Endodermal cell (in vitro differentiated cells): Measurements from ENCODE around the gene CEP85. TPM values are rescaled to one million over a fixed set of nuclear protein-coding genes. Genes with fewer than 3 reads are reported as not detected.

ENCODE experiments used
- DNase-seq: peaks from one replicate; pipeline ENCODE4 v3.0.0-alpha.2; 2017
- H3K27ac ChIP-seq: 2 replicates; pipeline ENCODE4 v1.5.1; 2013; ENCODE audit warnings: mild to moderate bottlenecking, low read depth, low read length, moderate library complexity
- H3K27me3 ChIP-seq: 2 replicates; pipeline ENCODE4 v1.6.1; 2013; ENCODE audit warnings: mild to moderate bottlenecking, low read length, moderate library complexity; ENCODE audit not compliant: insufficient read depth, control insufficient read depth, poor library complexity, severe bottlenecking
- H3K36me3 ChIP-seq: 2 replicates; pipeline ENCODE4 v1.7.0; 2013; ENCODE audit warnings: mild to moderate bottlenecking, low read length, moderate library complexity; ENCODE audit not compliant: control insufficient read depth, insufficient read depth
- H3K4me1 ChIP-seq: one replicate; pipeline ENCODE4 v1.7.0; 2013; ENCODE audit warnings: low read length; ENCODE audit not compliant: control insufficient read depth, insufficient read depth
- H3K4me3 ChIP-seq: 2 replicates; pipeline ENCODE4 v1.5.1; 2013; ENCODE audit warnings: mild to moderate bottlenecking, low read length, moderate library complexity
- H3K9ac ChIP-seq: 2 replicates; pipeline ENCODE4 v1.6.1; 2013; ENCODE audit warnings: mild to moderate bottlenecking, low read length, moderate library complexity; ENCODE audit not compliant: poor library complexity, severe bottlenecking; ENCODE audit errors: extremely low read depth
- H3K9me3 ChIP-seq: 2 replicates; pipeline ENCODE4 v1.6.1; 2013; ENCODE audit warnings: mild to moderate bottlenecking, low read length, moderate library complexity; ENCODE audit not compliant: control insufficient read depth
- H3K27ac Mint-ChIP-seq: 2 replicates; pipeline ENCODE4 v1.8.0; 2020; ENCODE audit warnings: mixed read lengths
- H3K27me3 Mint-ChIP-seq: 2 replicates; pipeline ENCODE4 v1.8.0; 2021; ENCODE audit warnings: mild to moderate bottlenecking, mixed read lengths; ENCODE audit not compliant: insufficient read depth
- H3K36me3 Mint-ChIP-seq: 2 replicates; pipeline ENCODE4 v1.8.0; 2020; ENCODE audit warnings: low read depth, mixed read lengths
- H3K4me1 Mint-ChIP-seq: 2 replicates; pipeline ENCODE4 v1.8.0; 2020; ENCODE audit warnings: mixed read lengths
- H3K4me3 Mint-ChIP-seq: 2 replicates; pipeline ENCODE4 v1.8.0; 2020; ENCODE audit warnings: mild to moderate bottlenecking, moderate library complexity, mixed read lengths
- H3K9me3 Mint-ChIP-seq: 2 replicates; pipeline ENCODE4 v1.8.0; 2020; ENCODE audit warnings: mild to moderate bottlenecking, mixed read lengths
- WGBS, 2 experiments: methylation state at CpG; one replicate each; pipeline versions ENCODE4 v1.1.5 to v1.1.7; 2013; ENCODE audit warnings: missing lambda C conversion rate in 2 of 2, mixed read lengths in 1 of 2; ENCODE audit not compliant: insufficient coverage in 1 of 2, insufficient read length in 1 of 2; 5-methylcytosine and 5-hydroxymethylcytosine counted together
- total RNA-seq, 2 donors: library from RNA; stranded (reverse); fragmentation: NEBNext Ultra II Directional in 1 of 2; extraction: Animal tissue kit (Norgen Biotek cat#: 25700) in 1 of 2; gene quantifications; 2 replicates in 1 of 2; 3 replicates in 1 of 2; pipeline ENCODE4 v1.2.1, GENCODE V29; 2021
- TF ChIP-seq, protein P1 (sequence below): fragments of 200-600 bp; sonication (generic); conservative IDR thresholded peaks from 2 replicates; pipeline ENCODE4 v1.5.0; 2021; ENCODE audit warnings: antibody characterized with exemption, mild to moderate bottlenecking

CEP85 gene
- total RNA-seq, 2 donors from 2014 or later, result 25.6 to 43.6 TPM

DNA sequence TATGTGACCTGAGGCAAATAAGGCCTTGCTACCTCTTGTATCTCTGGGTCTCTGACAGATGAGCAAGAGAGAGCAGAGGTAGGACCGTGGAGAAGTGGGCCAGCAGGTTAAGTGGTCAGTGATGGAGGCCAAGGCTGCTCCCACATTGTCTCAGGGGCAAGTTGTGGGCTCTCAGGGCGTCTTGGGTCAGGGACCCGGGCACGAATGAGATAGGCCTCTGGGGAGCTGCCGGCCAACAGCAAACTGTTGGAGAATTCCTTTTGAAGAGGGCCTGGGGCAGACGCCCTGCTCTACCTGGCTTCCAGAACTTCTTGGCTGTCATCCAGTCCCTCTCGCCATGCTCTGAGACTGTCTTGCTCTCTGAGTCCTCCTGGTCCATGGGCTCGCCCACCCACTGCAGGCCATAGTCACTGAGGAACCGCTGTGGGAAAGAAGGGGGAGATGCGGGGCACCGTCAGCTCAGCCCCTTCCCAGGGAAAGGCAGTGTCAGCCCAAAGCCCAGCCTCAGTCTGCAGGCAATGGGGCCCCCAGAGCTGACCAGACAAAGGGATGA is 60.0 kb downstream of the CEP85 start:
- H3K27me3 ChIP-seq, result no peaks in the 10 kb centered on the region
- no peaks in the 10 kb centered on the region for H3K27me3 Mint-ChIP-seq
- no peaks in the 10 kb centered on the region for H3K36me3 ChIP-seq
- no peak overlapping the region for H3K4me3 ChIP-seq
- H3K4me1 Mint-ChIP-seq, result peaks cover 14% of the 10 kb centered on the region
- H3K4me3 Mint-ChIP-seq, result no peak overlapping the region
- H3K27ac Mint-ChIP-seq, result no peak overlapping the region
- TF ChIP-seq, protein P1, sequence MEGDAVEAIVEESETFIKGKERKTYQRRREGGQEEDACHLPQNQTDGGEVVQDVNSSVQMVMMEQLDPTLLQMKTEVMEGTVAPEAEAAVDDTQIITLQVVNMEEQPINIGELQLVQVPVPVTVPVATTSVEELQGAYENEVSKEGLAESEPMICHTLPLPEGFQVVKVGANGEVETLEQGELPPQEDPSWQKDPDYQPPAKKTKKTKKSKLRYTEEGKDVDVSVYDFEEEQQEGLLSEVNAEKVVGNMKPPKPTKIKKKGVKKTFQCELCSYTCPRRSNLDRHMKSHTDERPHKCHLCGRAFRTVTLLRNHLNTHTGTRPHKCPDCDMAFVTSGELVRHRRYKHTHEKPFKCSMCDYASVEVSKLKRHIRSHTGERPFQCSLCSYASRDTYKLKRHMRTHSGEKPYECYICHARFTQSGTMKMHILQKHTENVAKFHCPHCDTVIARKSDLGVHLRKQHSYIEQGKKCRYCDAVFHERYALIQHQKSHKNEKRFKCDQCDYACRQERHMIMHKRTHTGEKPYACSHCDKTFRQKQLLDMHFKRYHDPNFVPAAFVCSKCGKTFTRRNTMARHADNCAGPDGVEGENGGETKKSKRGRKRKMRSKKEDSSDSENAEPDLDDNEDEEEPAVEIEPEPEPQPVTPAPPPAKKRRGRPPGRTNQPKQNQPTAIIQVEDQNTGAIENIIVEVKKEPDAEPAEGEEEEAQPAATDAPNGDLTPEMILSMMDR, result no peak
- no peaks in the 10 kb centered on the region for H3K9me3 ChIP-seq
- H3K27ac ChIP-seq, result no peak overlapping the region
- no peaks in the 10 kb centered on the region for H3K4me1 ChIP-seq
- no peak for DNase-seq
- H3K9ac ChIP-seq, result no peak overlapping the region
- no peaks in the 10 kb centered on the region for H3K9me3 Mint-ChIP-seq
- peaks cover 8% of the 10 kb centered on the region for H3K36me3 Mint-ChIP-seq
- 85 to 95% methylated on average over 8 to 11 of the region's 11 CpGs for WGBS, 2 experiments

DNA sequence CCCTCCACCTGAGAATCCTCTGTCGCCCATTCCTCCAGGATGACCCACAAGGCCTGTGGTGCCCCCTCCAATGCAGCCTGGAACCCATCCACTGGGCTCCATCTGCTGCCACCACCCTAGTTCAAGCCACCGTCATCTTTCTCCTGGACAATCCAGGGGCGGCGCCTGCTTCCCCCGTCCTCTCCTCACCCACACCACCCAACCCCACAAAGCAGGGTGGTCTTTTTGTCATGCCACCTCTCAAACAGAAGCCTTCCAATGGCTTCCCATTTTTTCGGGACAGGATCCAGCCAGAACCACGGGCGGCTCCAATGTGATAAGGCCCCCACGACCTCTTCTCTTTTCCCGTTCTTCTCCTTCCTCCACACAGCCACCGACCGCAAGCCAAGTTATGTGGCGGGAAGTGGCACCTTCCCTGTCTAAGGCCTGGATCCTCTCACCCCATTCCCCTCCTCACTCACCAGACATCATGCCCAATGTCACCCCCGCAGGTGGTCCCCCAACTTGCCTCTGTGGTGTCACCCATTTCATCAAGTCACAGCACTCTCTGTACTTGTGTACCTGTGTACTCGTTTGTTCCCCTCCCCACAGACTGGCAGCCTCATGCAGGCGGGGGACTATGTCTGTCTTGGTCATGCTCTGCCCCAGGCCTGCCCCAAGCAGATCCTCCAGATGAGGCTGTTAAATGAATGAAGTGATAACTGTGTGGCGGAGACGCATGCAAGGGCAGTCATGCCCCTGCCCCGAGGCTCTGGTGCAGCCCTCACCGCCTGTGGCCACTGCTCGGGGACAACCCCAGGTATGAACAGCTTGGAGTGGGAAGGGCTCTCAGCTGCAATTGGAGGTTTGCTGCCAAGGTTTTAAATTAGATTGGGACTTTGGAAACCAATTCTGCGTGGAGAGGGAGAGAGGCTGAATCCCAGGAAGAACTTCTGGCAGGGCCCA is 61.5 kb downstream of the CEP85 start:
- H3K4me3 ChIP-seq, result no peak overlapping the region
- H3K27me3 ChIP-seq, result no peaks in the 10 kb centered on the region
- no peak overlapping the region for H3K27ac ChIP-seq
- 87 to 94% methylated on average over 14 to 22 of the region's 22 CpGs for WGBS, 2 experiments
- no peak for DNase-seq
- TF ChIP-seq, protein P1, result no peak
- peaks cover 8% of the 10 kb centered on the region for H3K36me3 Mint-ChIP-seq
- H3K27ac Mint-ChIP-seq, result no peak overlapping the region
- no peaks in the 10 kb centered on the region for H3K4me1 ChIP-seq
- no peak overlapping the region for H3K9ac ChIP-seq
- no peaks in the 10 kb centered on the region for H3K27me3 Mint-ChIP-seq
- H3K36me3 ChIP-seq, result no peaks in the 10 kb centered on the region
- no peaks in the 10 kb centered on the region for H3K9me3 ChIP-seq
- no peaks in the 10 kb centered on the region for H3K9me3 Mint-ChIP-seq
- peaks cover 9% of the 10 kb centered on the region for H3K4me1 Mint-ChIP-seq
- H3K4me3 Mint-ChIP-seq, result no peak overlapping the region

DNA sequence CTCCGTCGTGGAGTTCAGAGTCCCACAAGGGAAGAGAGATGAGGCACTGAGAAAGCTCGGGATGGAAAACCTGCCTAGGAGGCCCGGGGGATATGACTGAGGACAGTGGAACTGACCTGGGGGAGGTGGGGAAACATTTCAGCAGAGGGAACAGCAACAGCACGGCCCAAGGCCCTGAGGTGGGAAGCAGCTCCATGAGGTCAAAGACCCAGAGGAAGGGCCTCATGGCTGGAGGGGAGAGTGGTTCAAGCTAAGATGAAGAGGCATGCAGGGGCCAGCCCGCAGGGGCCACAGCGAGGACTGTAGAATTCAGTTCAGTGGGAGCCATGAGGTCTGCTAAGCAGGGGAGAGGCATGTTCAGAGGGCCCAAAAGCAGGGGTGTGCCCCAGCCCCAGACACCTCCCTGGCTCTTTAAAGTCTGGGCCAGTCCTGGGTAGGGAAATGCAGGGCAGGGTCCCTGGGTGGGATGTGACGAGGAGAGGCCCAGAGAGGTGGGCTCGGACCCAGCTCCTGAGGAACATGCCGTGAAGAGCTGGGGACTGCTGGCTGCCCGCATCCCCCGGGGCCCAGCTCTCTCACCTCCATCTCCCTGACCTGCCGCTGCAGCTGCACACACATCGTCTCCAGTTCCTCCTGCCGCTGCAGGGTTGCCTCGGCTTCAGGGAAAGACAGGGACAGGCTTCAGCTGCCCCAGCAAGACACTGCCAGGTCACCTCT is 62.5 kb downstream of the CEP85 start:
- no peak overlapping the region for H3K4me3 Mint-ChIP-seq
- H3K9ac ChIP-seq, result no peak overlapping the region

More for the DNA sequence above, 62.5 kb downstream of the CEP85 start:
- TF ChIP-seq, protein P1, result no peak
- no peaks in the 10 kb centered on the region for H3K27me3 ChIP-seq
- Mint-ChIP-seq H3K9me3 (no peaks in the 10 kb centered on the region), H3K4me1 (no peaks in the 10 kb centered on the region), H3K27me3 (no peaks in the 10 kb centered on the region), H3K27ac (no peak overlapping the region), H3K36me3 (peaks cover 8% of the 10 kb centered on the region)
- no peak overlapping the region for H3K27ac ChIP-seq
- no peaks in the 10 kb centered on the region for H3K36me3 ChIP-seq
- 87 to 92% methylated on average over 15 to 16 of the region's 16 CpGs for WGBS, 2 experiments
- H3K9me3 ChIP-seq, result no peaks in the 10 kb centered on the region
- no peak overlapping the region for H3K4me3 ChIP-seq
- no peaks in the 10 kb centered on the region for H3K4me1 ChIP-seq
- no peak for DNase-seq
